Mucosa of stomach (tissue), 1 donor: Measurements from ENCODE around the gene ARV1.
"Not testable (repeated sequence)": the region's sequence is repeated elsewhere in the genome, so short reads cannot be mapped to it uniquely, and the experiment has no call there.

ENCODE experiments used
- H3K27me3 ChIP-seq: one replicate; pipeline ENCODE4 v1.7.0; 2013; ENCODE audit warnings: mild to moderate bottlenecking, low read length; ENCODE audit not compliant: control insufficient read depth, insufficient read depth
- H3K36me3 ChIP-seq: one replicate; pipeline ENCODE4 v1.7.0; 2013; ENCODE audit warnings: low read length; ENCODE audit not compliant: control insufficient read depth, insufficient read depth
- H3K4me1 ChIP-seq: one replicate; pipeline ENCODE4 v1.7.0; 2013; ENCODE audit warnings: mild to moderate bottlenecking, low read length; ENCODE audit not compliant: control insufficient read depth, insufficient read depth
- H3K4me3 ChIP-seq: one replicate; pipeline ENCODE4 v1.7.0; 2013; ENCODE audit warnings: low read length
- H3K9ac ChIP-seq: one replicate; pipeline ENCODE4 v1.7.0; 2013; ENCODE audit warnings: mild to moderate bottlenecking, low read length, moderate library complexity
- H3K9me3 ChIP-seq: one replicate; pipeline ENCODE4 v1.7.0; 2013; ENCODE audit warnings: mild to moderate bottlenecking, low read length, moderate library complexity; ENCODE audit not compliant: control insufficient read depth
- donor health status: Pancreatic carcinoma.

The ARV1 gene

GRCh38 chr1:231040019-231040799 lies 61.3 kb downstream of the ARV1 start, which contains the start of gene FAM89A:
Gene FAM89A (minus strand): TSS chr1:231040254. CDS start chr1:231040211, 43 bp downstream.
- Histone ChIP-seq H3K36me3 (no peaks in the 10 kb centered on the region), H3K27me3 (peaks cover 31% of the 10 kb centered on the region), H3K9me3 (no peaks in the 10 kb centered on the region), H3K4me1 (peaks cover 17% of the 10 kb centered on the region), H3K4me3 (peak within 1 kb of the TSS; percentile 50), H3K9ac (peak within 1 kb of the TSS; percentile 61)

GRCh38 chr1:231040800-231041718 lies 62.2 kb downstream of the ARV1 start:
- Histone ChIP-seq H3K27me3 (peaks cover 37% of the 10 kb centered on the region), H3K4me3 (peak overlapping the region; percentile 50), H3K36me3 (no peaks in the 10 kb centered on the region), H3K9me3 (no peaks in the 10 kb centered on the region), H3K4me1 (peaks cover 17% of the 10 kb centered on the region), H3K9ac (peak overlapping the region; percentile 28)

- Histone ChIP-seq H3K9me3 (no peaks in the 10 kb centered on the region), H3K36me3 (no peaks in the 10 kb centered on the region), H3K4me1 (peaks cover 17% of the 10 kb centered on the region), H3K4me3 (no peak overlapping the region), H3K27me3 (peaks cover 40% of the 10 kb centered on the region), H3K9ac (no peak overlapping the region)
Observed at GRCh38 chr1:231041719-231042261, 62.9 kb downstream of the ARV1 start.

DNA sequence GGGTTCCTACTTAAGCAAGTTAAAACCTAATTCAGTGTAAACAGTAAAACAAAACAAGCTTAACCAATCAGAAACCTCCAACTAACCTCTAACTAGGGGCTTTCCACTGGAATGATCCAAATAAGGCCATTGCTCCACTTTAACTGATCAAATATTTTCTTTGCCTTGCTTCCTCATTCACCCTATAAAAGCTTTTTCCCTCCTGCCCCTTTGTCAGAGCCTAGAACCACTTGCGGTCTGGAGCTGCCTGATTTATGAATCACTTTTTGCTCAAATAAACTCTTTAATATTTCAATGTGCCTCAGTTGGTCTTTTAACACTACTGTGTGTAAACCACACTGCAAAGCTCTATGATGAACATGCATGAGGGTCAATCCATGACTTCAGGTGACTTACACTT lies 65.7 kb downstream of the ARV1 start:
- Histone ChIP-seq H3K4me1 (peaks cover 18% of the 10 kb centered on the region), H3K9ac (no peak overlapping the region), H3K9me3 (no peaks in the 10 kb centered on the region), H3K27me3 (peaks cover 23% of the 10 kb centered on the region), H3K36me3 (no peaks in the 10 kb centered on the region), H3K4me3 (no peak overlapping the region)

GRCh38 chr1:231045286-231045685 lies 66.4 kb downstream of the ARV1 start:
- no peaks in the 10 kb centered on the region for H3K9me3 ChIP-seq
- H3K9ac ChIP-seq = no peak overlapping the region
- peaks cover 23% of the 10 kb centered on the region for H3K27me3 ChIP-seq
- H3K4me3 ChIP-seq = no peak overlapping the region
- no peaks in the 10 kb centered on the region for H3K36me3 ChIP-seq
- peaks cover 18% of the 10 kb centered on the region for H3K4me1 ChIP-seq

GRCh38 chr1:231045921-231046729 lies 67.2 kb downstream of the ARV1 start:
- H3K4me3 ChIP-seq, H3K9me3 ChIP-seq, H3K4me1 ChIP-seq, H3K9ac ChIP-seq, H3K36me3 ChIP-seq: not testable (repeated sequence)
- H3K27me3 ChIP-seq = peaks cover 14% of the 10 kb centered on the region

DNA sequence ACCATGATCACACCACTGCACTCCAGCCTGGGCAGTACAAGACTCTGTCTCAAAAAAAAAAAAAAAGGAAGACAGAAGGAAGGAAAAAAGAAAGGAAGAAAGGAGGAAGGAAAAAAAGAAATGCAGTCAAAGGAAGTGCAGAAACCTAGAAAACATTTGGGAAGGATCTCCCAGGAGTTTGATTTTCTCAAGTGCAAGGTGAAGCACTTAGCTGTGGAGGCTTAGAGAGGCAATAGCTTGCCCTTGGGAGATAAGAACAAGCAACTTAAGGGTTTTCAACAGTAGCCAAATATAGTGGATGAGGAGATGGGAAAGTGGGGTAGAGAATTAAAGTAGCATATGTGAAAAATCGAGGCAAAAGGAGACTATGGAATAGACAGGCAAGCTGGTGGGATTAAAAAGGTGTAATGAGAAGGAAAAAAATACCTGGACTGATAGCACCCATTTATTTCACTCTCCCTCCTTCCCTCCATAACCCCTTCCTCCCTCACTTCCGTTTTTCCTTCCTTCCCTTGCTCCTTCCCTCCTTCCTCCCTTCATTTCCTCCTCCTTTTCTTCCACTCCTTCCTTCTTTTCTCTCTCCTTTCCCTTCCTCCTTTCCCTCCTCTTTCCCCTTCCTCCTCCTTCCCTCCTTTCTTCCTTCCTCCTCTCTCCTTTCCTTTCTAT lies 68.0 kb downstream of the ARV1 start:
- Histone ChIP-seq H3K9ac (no peak overlapping the region), H3K9me3 (no peaks in the 10 kb centered on the region), H3K27me3 (peaks cover 14% of the 10 kb centered on the region), H3K4me3 (no peak overlapping the region), H3K4me1 (peaks cover 7% of the 10 kb centered on the region), H3K36me3 (no peaks in the 10 kb centered on the region)

DNA sequence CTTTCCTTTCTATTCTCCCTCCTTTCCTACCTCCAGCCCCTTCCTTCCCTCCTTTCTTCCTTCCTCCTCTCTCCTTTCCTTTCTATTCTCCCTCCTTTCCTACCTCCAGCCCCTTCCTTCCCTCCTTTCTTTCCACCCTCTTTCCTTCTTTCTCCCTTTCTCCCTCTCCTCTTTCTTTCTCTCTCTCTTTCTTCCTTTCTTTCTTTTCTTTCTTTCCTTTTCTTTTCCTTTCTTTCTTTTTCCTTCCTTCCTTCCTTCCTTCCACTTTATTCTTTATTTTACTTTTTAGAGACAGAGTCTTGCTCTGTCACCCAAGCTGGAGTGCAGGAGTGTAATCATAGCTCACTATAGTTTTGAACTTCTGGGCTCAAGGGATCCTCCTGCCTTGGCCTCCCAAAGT lies 68.6 kb downstream of the ARV1 start:
- not testable (repeated sequence) for H3K4me3 ChIP-seq, H3K9ac ChIP-seq, H3K36me3 ChIP-seq, H3K9me3 ChIP-seq, H3K4me1 ChIP-seq
- peaks cover 14% of the 10 kb centered on the region for H3K27me3 ChIP-seq

DNA sequence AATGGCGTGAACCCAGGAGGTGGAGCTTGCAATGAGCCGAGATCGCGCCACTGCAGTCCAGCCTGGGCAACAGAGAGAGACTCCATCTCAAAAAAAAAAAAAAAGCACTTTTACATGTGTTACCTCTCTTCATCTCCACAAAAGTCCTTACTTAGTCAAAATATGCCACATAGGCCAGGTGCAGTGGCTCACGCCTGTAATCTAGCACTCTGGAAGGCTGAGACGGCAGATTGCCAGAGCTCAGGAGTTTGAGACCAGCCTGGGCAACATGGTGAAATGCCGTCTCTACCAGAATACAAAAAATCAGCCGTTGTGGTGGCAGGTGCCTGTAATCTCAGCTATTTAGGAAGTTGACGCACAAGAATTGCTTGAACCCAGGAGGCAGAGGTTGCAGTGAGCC lies 69.5 kb downstream of the ARV1 start:
- Histone ChIP-seq H3K4me1 (peaks cover 14% of the 10 kb centered on the region), H3K27me3 (peaks cover 14% of the 10 kb centered on the region)
- H3K36me3 ChIP-seq = not testable (repeated sequence)

GRCh38 chr1:231049121-231049979 lies 70.5 kb downstream of the ARV1 start:
- Histone ChIP-seq H3K36me3 (no peaks in the 10 kb centered on the region), H3K9ac (no peak overlapping the region), H3K27me3 (peaks cover 14% of the 10 kb centered on the region), H3K4me1 (peaks cover 14% of the 10 kb centered on the region), H3K4me3 (no peak overlapping the region), H3K9me3 (no peaks in the 10 kb centered on the region)

More for the DNA sequence above, 69.5 kb downstream of the ARV1 start:
- H3K4me3 ChIP-seq, H3K9me3 ChIP-seq, H3K9ac ChIP-seq: not testable (repeated sequence)
